SK-N-SH treated with all-trans-retinoic acid at 6 μM for 48 hours (cell line): ENCODE measurements around the gene DISP1.

ENCODE experiments used
- ARNTL ChIP-seq: fragments of 450-650 bp; formaldehyde crosslinking; IDR thresholded peaks from 2 replicates; pipeline ENCODE4 v1.5.0; 2020; ENCODE audit warnings: low read depth, mild to moderate bottlenecking, moderate library complexity, borderline replicate concordance
- CREB5 ChIP-seq: fragments of 250-450 bp; sonication (Bioruptor Pico); IDR thresholded peaks from 2 replicates; pipeline ENCODE4 v1.5.1; 2020; ENCODE audit warnings: low read depth, mild to moderate bottlenecking, moderate library complexity
- GLIS3 ChIP-seq: fragments of 250-450 bp; sonication (Bioruptor Pico); IDR thresholded peaks from 2 replicates; pipeline ENCODE4 v1.5.0; 2020; ENCODE audit warnings: mild to moderate bottlenecking, moderate library complexity
- RARB ChIP-seq: fragments of 250-450 bp; sonication (Bioruptor Pico); IDR thresholded peaks from 2 replicates; pipeline ENCODE4 v1.8.0; 2021; ENCODE audit warnings: mild to moderate bottlenecking, moderate library complexity
- ZC3H10 ChIP-seq: fragments of 250-450 bp; sonication (Bioruptor Pico); IDR thresholded peaks from 2 replicates; pipeline ENCODE4 v1.5.1; 2021; ENCODE audit warnings: mild to moderate bottlenecking, moderate library complexity
- ZFP3 ChIP-seq: fragments of 250-450 bp; sonication (Bioruptor Pico); IDR thresholded peaks from 2 replicates; pipeline ENCODE4 v1.5.0; 2020; ENCODE audit warnings: mild to moderate bottlenecking, moderate library complexity

DNA sequence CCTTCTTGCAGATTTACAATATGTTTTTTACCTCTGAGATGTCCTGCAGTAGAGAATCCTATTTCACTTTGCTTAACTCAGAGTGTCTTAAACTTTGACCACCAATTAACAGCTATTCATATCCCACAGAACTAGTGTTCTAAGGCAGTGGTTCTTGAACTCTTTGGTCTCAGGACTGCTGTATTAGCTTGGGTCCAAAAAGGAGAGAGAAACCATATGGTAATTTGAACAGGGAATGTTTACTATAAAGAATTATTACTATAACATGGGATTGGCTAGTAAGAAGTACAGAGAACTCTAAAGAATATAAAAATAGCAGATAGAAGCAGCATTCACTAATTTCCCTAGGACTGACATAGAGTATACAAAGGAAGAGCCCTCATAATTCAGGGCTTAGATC is 46.2 kb upstream of the DISP1 start:
- TF ChIP-seq ZFP3 (CRISPR knock-in tag) = no peak
- no peak for TF ChIP-seq CREB5 (CRISPR knock-in tag)
- no peak for TF ChIP-seq GLIS3 (CRISPR knock-in tag)
- no peak for TF ChIP-seq RARB (CRISPR knock-in tag)
- TF ChIP-seq ARNTL (CRISPR knock-in tag) = no peak
- no peak for TF ChIP-seq ZC3H10 (CRISPR knock-in tag)
